HG02981 (cell line): ENCODE measurements around the gene RGS6.

Experiments
- ATAC-seq: cut with Tn5 transposase; IDR thresholded peaks from one replicate; pipeline ENCODE4 v1.9.1; 2021; ENCODE audit warnings: mild to moderate bottlenecking, moderate library complexity; ENCODE audit not compliant: unreplicated experiment

The RGS6 gene

DNA sequence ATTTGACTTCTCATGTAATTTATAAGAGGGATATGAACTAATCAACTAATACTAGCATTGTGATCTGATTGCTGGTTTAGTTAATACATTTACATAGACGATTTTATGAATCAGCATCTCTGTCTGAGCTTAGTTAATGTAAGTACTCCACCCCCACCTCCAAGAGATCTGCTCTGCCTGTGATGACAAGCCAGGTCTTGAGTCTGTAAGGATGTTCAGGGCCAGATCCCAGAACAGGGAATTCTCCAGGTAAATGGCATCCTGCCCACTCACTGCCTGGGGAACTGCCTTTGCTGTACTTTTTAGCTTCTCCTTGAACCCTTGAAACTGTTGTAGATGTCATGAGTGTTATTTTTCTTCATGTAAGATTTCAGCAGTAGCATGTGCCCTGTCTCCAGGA is 289.8 kb downstream of the RGS6 start:
- no peak for ATAC-seq

DNA sequence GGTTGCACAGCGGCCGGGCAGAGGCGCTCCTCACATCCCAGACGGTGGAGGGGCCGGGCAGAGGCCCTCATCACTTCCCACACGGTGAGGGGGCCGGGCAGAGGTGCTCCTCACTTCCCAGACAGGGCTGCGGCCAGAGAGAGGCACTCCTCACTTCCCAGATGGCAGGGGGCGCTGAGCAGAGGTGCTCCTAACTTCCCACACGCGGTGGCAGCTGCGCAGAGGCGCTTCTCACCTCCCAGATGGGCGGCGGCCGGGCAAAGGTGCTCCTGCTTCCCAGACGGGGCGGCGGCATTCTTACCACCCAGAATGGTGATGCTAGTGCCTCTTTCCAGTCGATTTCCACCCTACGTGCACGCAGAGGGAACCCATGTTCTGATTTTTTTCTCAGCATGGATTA is 304.4 kb downstream of the RGS6 start:
- no peak for ATAC-seq

DNA sequence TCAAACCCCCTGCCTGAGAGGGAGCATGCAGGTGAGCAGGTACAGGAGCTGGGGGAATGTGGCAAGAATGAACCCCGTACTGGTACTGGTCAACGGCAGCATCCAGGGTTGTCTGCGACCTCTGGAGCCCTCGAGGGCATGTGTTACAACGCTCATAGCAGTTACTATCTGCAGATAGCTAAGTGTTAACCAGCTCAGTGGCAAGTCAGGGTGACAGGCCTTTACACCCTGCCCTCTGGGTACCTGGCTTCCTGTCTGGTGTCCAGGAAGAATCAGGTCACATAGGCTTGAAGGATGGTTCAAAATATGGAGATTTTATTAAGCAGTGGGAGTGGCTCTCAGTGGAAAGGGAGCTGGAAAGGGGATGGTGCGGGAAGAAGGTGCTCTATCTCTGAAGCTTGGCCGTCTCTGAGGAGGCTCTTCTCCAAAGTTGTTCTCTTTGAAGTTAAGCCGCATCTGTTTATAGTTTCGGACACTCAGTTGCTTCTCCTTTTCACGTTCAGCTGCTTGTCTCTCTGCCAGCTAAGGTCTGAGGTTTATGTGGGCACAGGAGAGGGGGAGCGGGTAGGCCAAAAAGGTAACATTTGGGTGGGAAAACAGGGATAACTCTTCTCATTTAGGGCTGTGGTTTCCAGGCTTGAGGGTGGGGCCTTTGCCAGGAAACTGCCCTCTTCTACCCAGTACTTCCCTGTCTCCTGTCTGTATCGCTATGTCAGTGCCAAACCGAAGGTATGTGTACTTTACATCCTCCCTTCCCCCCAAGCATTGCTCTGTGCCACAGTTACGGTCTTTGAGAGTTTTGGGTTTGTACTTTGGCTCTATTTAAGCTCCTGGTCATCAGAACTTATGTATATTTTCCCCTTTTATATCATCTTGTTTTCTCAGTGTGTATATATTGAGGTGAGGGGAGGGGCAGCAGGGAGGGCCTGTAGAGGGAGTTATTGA is 305.8 kb downstream of the RGS6 start:
- ATAC-seq, result no peak

GRCh38 chr14:72243309-72244293 is 311.4 kb downstream of the RGS6 start:
- no peak for ATAC-seq

GRCh38 chr14:72247896-72248465 is 315.8 kb downstream of the RGS6 start:
- ATAC-seq, result no peak

- no peak for ATAC-seq
These were observed 321.3 kb downstream of the RGS6 start for GRCh38 chr14:72253503-72253902.

GRCh38 chr14:72254202-72254936 is 322.1 kb downstream of the RGS6 start:
- ATAC-seq, result no peak

DNA sequence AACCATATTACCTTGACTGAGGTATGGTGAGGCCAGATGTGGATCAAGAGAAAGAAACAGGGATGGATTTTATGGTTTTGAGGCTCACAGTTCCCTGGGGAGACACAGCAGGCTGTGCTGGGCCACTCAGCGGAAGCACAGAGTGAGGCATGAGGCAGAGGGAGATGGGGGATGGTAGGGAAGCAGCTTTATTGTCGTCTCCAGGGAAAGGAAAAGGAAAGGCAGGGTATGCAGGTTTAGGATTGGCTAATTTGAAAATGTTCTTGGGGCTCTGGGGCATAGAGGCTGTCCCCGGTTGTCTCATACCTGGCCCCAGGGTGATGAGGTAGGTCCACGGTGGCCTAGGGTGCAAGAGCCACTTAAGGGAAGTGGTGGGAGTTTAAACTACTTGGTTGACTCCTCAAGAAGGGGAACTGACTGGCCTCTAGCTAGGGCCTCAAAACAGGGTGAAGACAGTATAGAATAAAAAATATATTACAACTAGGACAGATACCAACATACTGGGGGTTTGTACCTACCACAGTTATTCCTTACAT is 322.8 kb downstream of the RGS6 start:
- no peak for ATAC-seq

DNA sequence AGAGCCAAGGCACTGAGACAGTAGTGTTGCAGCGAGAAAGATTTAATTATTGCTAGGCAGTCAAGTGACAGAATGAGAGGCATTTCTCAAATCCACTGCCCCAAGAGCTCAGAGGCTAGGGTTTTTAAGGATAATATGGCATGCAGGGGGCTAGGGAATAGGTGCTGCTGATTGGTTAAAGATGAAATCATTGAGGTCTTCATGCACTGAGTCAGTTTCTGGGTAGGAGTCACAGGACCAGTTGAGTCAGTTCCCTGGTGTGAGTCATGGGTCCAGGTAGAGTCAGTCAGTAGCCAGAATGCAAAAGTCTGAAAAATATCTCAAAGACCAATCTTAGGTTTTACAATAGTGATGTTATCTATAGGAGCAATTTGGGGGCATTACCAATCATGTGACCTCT is 323.8 kb downstream of the RGS6 start:
- ATAC-seq, result no peak

GRCh38 chr14:72261068-72261467 is 328.8 kb downstream of the RGS6 start:
- no peak for ATAC-seq

- ATAC-seq, result no peak
These were observed 330.5 kb downstream of the RGS6 start for GRCh38 chr14:72262771-72263170.

- no peak for ATAC-seq
These were observed 332.5 kb downstream of the RGS6 start for GRCh38 chr14:72264716-72265115.

GRCh38 chr14:72270147-72270727 is 338.0 kb downstream of the RGS6 start:
- no peak for ATAC-seq

GRCh38 chr14:72270749-72271148 is 338.5 kb downstream of the RGS6 start:
- no peak for ATAC-seq

DNA sequence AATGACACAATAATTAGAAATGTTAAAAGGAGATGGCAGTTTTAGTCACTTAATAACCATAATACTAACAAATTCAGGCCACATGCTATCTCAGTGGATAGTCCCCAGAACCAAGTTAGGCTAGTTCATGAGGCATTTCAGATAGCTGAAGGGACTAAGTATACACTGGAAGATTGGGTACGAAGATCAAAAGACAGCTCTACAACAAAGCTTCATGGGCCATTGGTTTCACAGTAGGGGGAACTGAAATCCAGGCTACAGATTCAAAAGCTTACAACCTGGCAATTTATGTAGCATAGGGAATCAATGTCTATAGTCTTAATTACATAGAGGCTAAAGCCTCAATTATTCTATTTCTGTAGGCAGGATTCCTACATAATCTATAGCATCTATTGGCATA is 343.0 kb downstream of the RGS6 start:
- ATAC-seq, result no peak

DNA sequence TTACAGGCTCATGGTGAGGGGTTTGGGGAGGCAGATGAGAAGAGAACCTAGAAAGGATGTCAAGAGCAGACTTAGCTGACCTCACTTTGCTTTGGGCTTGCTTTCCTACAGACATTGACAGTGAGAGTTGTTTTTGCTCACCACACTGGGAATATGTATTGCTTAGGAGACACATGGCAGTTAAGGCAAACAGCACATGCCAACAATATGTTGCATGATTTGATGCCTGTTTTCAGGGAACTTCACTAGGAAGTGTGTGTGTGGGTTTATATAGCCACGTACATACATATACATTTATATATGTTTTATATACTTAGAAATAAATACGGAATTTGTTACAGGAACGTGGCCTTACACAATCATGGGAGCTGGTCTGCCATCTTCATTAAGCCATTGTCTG is 346.1 kb downstream of the RGS6 start:
- ATAC-seq, result no peak

DNA sequence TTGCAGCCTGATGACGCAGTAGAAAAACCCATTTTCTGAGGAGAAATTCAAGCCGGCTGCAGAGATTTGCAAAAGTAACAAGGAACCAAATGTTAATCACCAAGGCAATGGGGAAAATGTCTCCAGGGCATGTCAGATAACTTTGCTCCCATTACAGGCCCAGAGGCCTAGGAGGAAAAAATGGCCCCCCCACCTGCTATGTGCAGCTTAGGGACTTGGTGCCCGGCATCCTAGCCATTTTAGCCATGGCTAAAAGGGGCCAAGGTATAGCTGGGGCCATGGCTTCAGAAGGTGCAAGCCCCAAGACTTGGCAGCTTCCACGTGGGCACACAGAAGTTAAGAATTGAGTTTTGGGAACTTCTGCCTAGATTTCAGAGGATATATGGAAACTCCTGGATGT is 351.9 kb downstream of the RGS6 start:
- no peak for ATAC-seq

GRCh38 chr14:72290241-72290640 is 358.0 kb downstream of the RGS6 start:
- ATAC-seq, result no peak

GRCh38 chr14:72291908-72292688 is 359.9 kb downstream of the RGS6 start:
- ATAC-seq, result no peak
